WERI-Rb-1 (cell line): ENCODE results near the gene STIMATE.

Source experiments
- DNase-seq: peaks from one replicate; pipeline ENCODE4 v3.0.0-alpha.2; 2020
- H3K27ac ChIP-seq: fragments of 250-450 bp; sonication (Bioruptor Pico); 2 replicates; pipeline ENCODE4 v1.5.1; 2020; ENCODE audit warnings: mild to moderate bottlenecking, moderate library complexity
- H3K27me3 ChIP-seq: fragments of 250-450 bp; sonication (Bioruptor Pico); 2 replicates; pipeline ENCODE4 v1.5.1; 2021; ENCODE audit warnings: mild to moderate bottlenecking, low read depth, moderate library complexity; ENCODE audit not compliant: insufficient read depth, severe bottlenecking
- H3K36me3 ChIP-seq: fragments of 250-450 bp; sonication (Bioruptor Pico); 2 replicates; pipeline ENCODE4 v1.5.1; 2020; ENCODE audit warnings: mild to moderate bottlenecking, moderate library complexity
- H3K4me3 ChIP-seq: 2 replicates; pipeline ENCODE4 v1.5.1; 2011; ENCODE audit warnings: low read depth, mild to moderate bottlenecking, control low read depth, low read length
- H3K9me3 ChIP-seq: fragments of 250-450 bp; sonication (Bioruptor Pico); 2 replicates; pipeline ENCODE4 v1.5.1; 2021; ENCODE audit warnings: mild to moderate bottlenecking, moderate library complexity; ENCODE audit not compliant: severe bottlenecking
- CTCF ChIP-seq: IDR thresholded peaks from 2 replicates; pipeline ENCODE4 v1.5.1; 2011; ENCODE audit warnings: low read depth, mild to moderate bottlenecking, control low read depth, inconsistent platforms, low read length

Gene STIMATE

GRCh38 chr3:52843881-52844280 is 53.5 kb downstream of the STIMATE start:
- Histone ChIP-seq H3K4me3 (no peak overlapping the region), H3K27ac (no peak overlapping the region), H3K36me3 (no peaks in the 10 kb centered on the region; the same call in 1 of the 2 replicates), H3K9me3 (no peaks in the 10 kb centered on the region), H3K27me3 (no peaks in the 10 kb centered on the region)
- no peak for DNase-seq
- no peak for TF ChIP-seq CTCF

DNA sequence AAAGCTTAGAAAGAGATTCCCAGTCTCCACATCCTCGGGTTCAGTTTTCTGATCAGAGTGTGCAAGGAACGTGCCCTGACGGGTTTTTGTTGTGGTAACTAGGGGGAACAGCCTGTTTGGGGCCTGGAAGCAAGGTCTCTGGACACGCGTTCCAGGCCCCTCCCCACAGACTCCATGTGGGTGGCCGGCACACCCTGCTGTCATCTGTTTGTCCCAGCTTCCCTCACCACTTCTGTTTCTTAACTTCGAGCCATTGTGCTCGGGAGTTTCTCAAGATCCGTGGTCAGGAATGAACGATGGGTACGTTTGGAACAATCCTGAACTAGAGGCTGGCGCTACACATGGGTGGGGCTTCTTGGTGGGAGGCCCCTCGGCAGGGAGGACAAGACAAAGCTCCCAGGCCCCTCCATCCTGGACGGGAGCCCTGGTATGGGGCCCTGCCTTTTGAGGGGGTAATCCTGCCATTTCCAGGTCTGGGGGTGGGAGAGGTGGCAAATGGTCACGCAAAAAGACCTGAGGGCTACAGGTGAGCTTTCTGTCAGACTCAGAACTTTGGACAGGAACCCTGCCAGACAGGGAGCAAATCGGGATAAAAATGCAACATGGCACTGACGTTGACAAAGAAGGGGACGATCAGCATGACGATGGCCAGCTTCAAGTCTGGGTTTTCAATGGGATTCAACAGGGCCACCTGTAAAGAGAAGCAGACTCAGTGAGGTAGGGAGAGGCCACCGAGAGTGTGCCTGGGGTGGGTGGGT is 54.1 kb downstream of the STIMATE start:
- DNase-seq: no peak
- H3K27ac ChIP-seq: no peak overlapping the region
- H3K4me3 ChIP-seq: no peak overlapping the region
- no peaks in the 10 kb centered on the region for H3K9me3 ChIP-seq
- H3K27me3 ChIP-seq: no peaks in the 10 kb centered on the region
- no peak for TF ChIP-seq CTCF
- H3K36me3 ChIP-seq: no peaks in the 10 kb centered on the region; the same call in 1 of the 2 replicates

DNA sequence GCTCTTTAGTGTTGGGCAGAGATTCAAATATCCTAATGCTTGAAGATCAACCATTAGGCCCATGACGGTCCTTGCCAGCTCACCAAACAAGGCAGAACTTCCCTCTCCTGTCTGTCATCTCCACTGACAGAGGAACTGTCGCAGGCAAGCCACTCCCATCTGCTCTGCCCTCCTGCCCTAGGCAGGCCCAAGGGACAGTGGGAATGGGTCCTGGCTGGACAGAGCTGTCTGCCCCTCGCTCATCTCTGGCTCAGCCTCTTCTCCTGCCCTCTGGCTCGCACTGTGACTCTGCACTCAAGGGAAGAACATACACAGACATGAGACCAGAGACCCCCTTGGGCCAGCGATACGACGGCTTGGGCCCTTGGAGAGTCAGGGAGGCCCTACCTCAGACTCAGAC is 54.9 kb downstream of the STIMATE start:
- no peak for DNase-seq
- no peaks in the 10 kb centered on the region for H3K27me3 ChIP-seq
- no peak overlapping the region for H3K27ac ChIP-seq
- no peaks in the 10 kb centered on the region for H3K9me3 ChIP-seq
- TF ChIP-seq CTCF: no peak
- H3K36me3 ChIP-seq: no peaks in the 10 kb centered on the region; the same call in 1 of the 2 replicates
- no peak overlapping the region for H3K4me3 ChIP-seq

GRCh38 chr3:52841981-52842340 is 55.4 kb downstream of the STIMATE start:
- no peaks in the 10 kb centered on the region for H3K27me3 ChIP-seq
- no peak overlapping the region for H3K27ac ChIP-seq
- no peak for DNase-seq
- TF ChIP-seq CTCF: no peak
- H3K4me3 ChIP-seq: no peak overlapping the region
- H3K36me3 ChIP-seq: no peaks in the 10 kb centered on the region; the same call in 1 of the 2 replicates
- H3K9me3 ChIP-seq: no peaks in the 10 kb centered on the region

GRCh38 chr3:52841211-52841980 is 56.0 kb downstream of the STIMATE start:
- Histone ChIP-seq H3K4me3 (no peak overlapping the region), H3K36me3 (no peaks in the 10 kb centered on the region; the same call in 1 of the 2 replicates), H3K9me3 (no peaks in the 10 kb centered on the region), H3K27ac (no peak overlapping the region), H3K27me3 (no peaks in the 10 kb centered on the region)
- TF ChIP-seq CTCF: no peak
- DNase-seq: no peak
